Muscle layer of duodenum (tissue), 2 donors: ENCODE measurements around the gene CFAP61.

Source experiments
- H3K27ac ChIP-seq: one replicate; pipeline ENCODE4 v1.7.0; 2013; ENCODE audit warnings: mild to moderate bottlenecking, low read length
- H3K27me3 ChIP-seq: one replicate; pipeline ENCODE4 v1.7.0; 2013; ENCODE audit warnings: low read depth, mild to moderate bottlenecking, control low read depth, low read length
- H3K36me3 ChIP-seq, 2 donors: one replicate each; pipeline ENCODE4 v1.7.0; 2013; ENCODE audit warnings: low read length in 2 of 2, control low read depth in 1 of 2, mild to moderate bottlenecking in 1 of 2; ENCODE audit not compliant: insufficient read depth in 2 of 2, control insufficient read depth in 1 of 2
- H3K4me1 ChIP-seq, 2 donors: one replicate each; pipeline ENCODE4 v1.7.0; 2013; ENCODE audit warnings: low read length in 2 of 2, mild to moderate bottlenecking in 2 of 2, control low read depth in 1 of 2, moderate library complexity in 1 of 2; ENCODE audit not compliant: insufficient read depth in 2 of 2, control insufficient read depth in 1 of 2
- H3K4me3 ChIP-seq, 2 donors: one replicate each; pipeline ENCODE4 v1.7.0; 2013; ENCODE audit warnings: low read length in 2 of 2, low read depth in 1 of 2, mild to moderate bottlenecking in 1 of 2
- H3K9me3 ChIP-seq, 2 donors: one replicate each; pipeline ENCODE4 v1.7.0; 2013; ENCODE audit warnings: low read length in 2 of 2, control low read depth in 1 of 2, mild to moderate bottlenecking in 1 of 2; ENCODE audit not compliant: control insufficient read depth in 1 of 2
- donor health status: healthy.

The CFAP61 gene

GRCh38 chr20:20289331-20289730, 237.0 kb downstream of the CFAP61 start:
- Histone ChIP-seq H3K27me3 (no peaks in the 10 kb centered on the region), H3K4me3 (no peak overlapping the region), H3K4me1 (no peaks in the 10 kb centered on the region), H3K9me3 (peaks cover 0 to 3% of the 10 kb centered on the region in 2 donors), H3K36me3 (no peaks in the 10 kb centered on the region), H3K27ac (no peak overlapping the region)

DNA sequence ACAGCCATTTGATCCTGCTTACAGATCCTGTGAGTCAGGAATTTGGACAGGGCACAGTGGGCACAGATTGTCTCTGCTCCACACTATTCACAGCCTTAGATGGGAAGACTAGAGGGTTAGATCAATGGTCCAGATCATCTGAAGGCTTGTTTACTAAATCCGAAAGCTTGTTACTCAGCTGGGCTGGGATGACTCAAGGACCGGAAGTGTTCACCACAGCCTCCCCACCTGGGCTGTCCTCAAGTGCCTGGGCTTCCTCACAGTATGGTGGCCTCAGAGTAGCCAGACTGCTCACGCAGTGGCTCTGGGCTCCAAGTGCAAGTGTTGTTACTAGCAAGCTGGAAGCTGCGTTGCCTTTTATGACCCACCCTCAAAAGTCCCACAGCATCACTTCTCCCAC, 240.1 kb downstream of the CFAP61 start:
- H3K9me3 ChIP-seq, result peaks cover 0 to 3% of the 10 kb centered on the region in 2 donors
- H3K27ac ChIP-seq, result no peak overlapping the region
- H3K4me1 ChIP-seq, result no peaks in the 10 kb centered on the region
- H3K27me3 ChIP-seq, result no peaks in the 10 kb centered on the region
- H3K4me3 ChIP-seq, result no peak overlapping the region
- H3K36me3 ChIP-seq, result no peaks in the 10 kb centered on the region

DNA sequence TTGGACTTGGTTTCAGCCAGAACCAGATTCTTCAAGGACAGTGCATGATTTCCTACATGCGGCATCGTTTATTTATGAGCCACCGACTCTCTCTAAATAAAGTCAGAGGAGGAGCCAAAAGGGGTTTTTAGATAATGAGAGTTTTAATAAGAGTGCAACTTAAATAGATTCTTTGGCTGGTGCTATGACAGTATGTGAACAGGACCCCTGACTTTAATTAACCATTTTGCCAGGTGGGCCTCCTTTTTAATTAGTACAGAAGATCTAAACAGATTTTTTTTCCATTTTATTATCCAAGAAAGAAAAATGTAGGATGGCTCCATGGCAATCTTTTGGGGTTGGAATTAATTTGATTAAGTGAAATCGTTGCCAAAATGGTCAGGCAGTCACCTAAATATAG, 240.8 kb downstream of the CFAP61 start:
- Histone ChIP-seq H3K4me3 (no peak overlapping the region), H3K27ac (no peak overlapping the region), H3K36me3 (no peaks in the 10 kb centered on the region), H3K4me1 (no peaks in the 10 kb centered on the region), H3K27me3 (no peaks in the 10 kb centered on the region), H3K9me3 (peaks cover 0 to 3% of the 10 kb centered on the region in 2 donors)

GRCh38 chr20:20293691-20294385, 241.5 kb downstream of the CFAP61 start:
- H3K4me1 ChIP-seq, result no peaks in the 10 kb centered on the region
- peaks cover 0 to 3% of the 10 kb centered on the region in 2 donors for H3K9me3 ChIP-seq
- H3K27me3 ChIP-seq, result no peaks in the 10 kb centered on the region
- H3K36me3 ChIP-seq, result no peaks in the 10 kb centered on the region
- H3K27ac ChIP-seq, result no peak overlapping the region
- H3K4me3 ChIP-seq, result no peak overlapping the region

DNA sequence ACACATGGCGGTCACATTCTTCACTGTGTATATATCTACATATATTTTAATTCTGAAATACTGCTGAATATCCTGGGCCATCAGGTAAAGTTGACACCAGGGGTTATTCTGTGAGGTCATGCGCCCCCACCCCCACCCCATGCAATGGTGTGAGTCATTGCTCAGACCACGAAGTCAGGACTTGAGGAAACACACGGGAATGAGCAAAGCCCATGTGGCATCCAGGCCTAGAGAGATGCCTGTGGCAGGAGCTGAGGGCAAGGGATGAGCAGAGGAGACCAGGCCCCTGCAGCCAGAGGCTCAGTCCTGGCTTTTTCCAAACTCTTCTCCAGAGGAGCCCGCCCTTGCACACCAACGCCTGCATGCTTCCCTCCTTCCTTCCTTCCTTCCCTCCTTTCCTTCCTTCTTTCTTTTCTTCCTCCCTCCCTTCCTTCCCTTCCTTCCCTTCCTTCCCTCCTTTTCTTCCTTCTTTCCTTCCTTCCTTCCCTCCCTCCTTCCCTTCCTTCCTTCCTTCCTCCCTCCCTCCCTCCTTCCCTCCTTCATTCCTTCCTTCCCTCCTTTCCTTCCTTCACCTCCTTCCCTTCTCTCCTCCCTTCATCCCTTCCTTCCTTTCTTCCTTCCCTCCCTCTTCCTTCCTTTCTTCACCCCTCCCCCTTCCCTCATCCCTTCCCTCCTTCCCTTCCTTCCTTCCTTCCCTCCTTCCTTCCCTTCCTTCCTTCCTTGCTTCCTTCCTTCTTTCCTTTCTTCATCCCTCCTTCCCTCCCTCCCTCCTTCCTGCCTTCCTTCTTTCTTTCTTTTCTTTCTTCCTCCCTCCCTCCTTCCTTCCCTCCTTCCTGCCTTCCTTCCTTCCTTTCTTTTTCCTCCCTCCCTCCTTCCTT, 243.5 kb downstream of the CFAP61 start:
- Histone ChIP-seq H3K4me3 (no peak overlapping the region), H3K9me3 (peaks cover 0 to 3% of the 10 kb centered on the region in 2 donors), H3K4me1 (no peaks in the 10 kb centered on the region), H3K27ac (no peak overlapping the region), H3K27me3 (no peaks in the 10 kb centered on the region), H3K36me3 (no peaks in the 10 kb centered on the region)

GRCh38 chr20:20297181-20297580, 244.8 kb downstream of the CFAP61 start:
- no peaks in the 10 kb centered on the region for H3K4me1 ChIP-seq
- H3K9me3 ChIP-seq, result peaks cover 0 to 3% of the 10 kb centered on the region in 2 donors
- no peaks in the 10 kb centered on the region for H3K36me3 ChIP-seq
- no peak overlapping the region for H3K27ac ChIP-seq
- no peak overlapping the region for H3K4me3 ChIP-seq
- H3K27me3 ChIP-seq, result no peaks in the 10 kb centered on the region

- Histone ChIP-seq H3K27ac (no peak overlapping the region), H3K36me3 (no peaks in the 10 kb centered on the region), H3K4me1 (no peaks in the 10 kb centered on the region), H3K27me3 (no peaks in the 10 kb centered on the region), H3K9me3 (peaks cover 0 to under 1% of the 10 kb centered on the region in 2 donors), H3K4me3 (no peak overlapping the region)
These were observed 245.4 kb downstream of the CFAP61 start for GRCh38 chr20:20297752-20298151.

DNA sequence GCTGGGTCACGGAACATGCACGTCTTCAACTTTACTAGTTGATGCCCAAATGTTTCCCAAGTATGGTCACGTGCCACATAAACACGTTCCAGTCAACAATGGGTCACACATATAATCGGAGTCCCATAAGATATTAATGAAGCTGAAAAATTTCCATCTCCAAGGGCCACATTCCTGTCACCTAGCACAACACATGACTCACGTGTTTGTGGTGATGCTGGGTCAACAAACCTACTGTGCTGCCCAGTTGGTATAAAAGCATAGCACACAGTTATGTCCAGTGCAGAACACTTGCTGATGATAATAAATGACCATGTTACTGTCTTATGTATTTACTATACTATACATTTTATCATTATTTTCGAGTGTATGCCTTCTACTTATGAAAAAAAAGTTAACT, 247.6 kb downstream of the CFAP61 start:
- Histone ChIP-seq H3K9me3 (no peaks in the 10 kb centered on the region), H3K27me3 (no peaks in the 10 kb centered on the region), H3K4me3 (no peak overlapping the region), H3K4me1 (no peaks in the 10 kb centered on the region), H3K27ac (no peak overlapping the region), H3K36me3 (no peaks in the 10 kb centered on the region)

- Histone ChIP-seq H3K4me3 (no peak overlapping the region), H3K27ac (no peak overlapping the region)
These were observed 251.0 kb downstream of the CFAP61 start for GRCh38 chr20:20303320-20303719.

GRCh38 chr20:20303742-20304141, 251.4 kb downstream of the CFAP61 start:
- Histone ChIP-seq H3K27me3 (no peaks in the 10 kb centered on the region), H3K36me3 (no peaks in the 10 kb centered on the region), H3K4me3 (no peak overlapping the region), H3K4me1 (no peaks in the 10 kb centered on the region), H3K27ac (no peak overlapping the region), H3K9me3 (no peaks in the 10 kb centered on the region)

More at GRCh38 chr20:20303320-20303719, 251.0 kb downstream of the CFAP61 start:
- Histone ChIP-seq H3K9me3 (no peaks in the 10 kb centered on the region), H3K36me3 (no peaks in the 10 kb centered on the region), H3K27me3 (no peaks in the 10 kb centered on the region), H3K4me1 (no peaks in the 10 kb centered on the region)

DNA sequence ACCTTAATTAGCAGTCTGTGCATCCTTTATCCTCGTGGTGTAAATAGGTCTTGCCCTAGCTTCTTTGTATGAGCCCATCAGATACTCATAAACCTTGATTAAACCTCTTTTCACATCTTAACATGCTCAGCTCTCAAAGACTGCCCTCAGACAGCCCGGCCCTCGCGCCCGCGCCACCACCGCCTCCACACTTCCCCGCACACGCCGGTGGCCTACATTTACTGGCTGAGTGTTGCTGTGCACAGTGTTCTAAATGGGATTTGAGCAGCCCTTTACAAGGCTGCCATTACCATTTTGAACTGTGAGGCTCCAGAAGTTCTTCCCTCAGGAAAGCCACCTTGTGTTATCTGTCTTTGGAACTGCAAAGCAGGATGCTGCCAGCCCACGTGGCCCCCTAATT, 252.6 kb downstream of the CFAP61 start:
- no peak overlapping the region for H3K27ac ChIP-seq
- no peaks in the 10 kb centered on the region for H3K27me3 ChIP-seq
- no peaks in the 10 kb centered on the region for H3K4me1 ChIP-seq
- H3K36me3 ChIP-seq, result no peaks in the 10 kb centered on the region
- H3K9me3 ChIP-seq, result no peaks in the 10 kb centered on the region
- no peak overlapping the region for H3K4me3 ChIP-seq
